GM18526 (cell line): ENCODE measurements around the gene DUSP28.

Source experiments
- POLR2A ChIP-seq: IDR thresholded peaks from 3 replicates; pipeline ENCODE4 v1.6.1; 2011; ENCODE audit not compliant: insufficient read length; ENCODE audit errors: extremely low read depth

DUSP28 gene

GRCh38 chr2:240575101-240575965, 15.2 kb downstream of the DUSP28 start:
- TF ChIP-seq POLR2A: no peak

- TF ChIP-seq POLR2A: no peak
Observed at GRCh38 chr2:240576036-240576435, 15.9 kb downstream of the DUSP28 start.

GRCh38 chr2:240576436-240577205, 16.5 kb downstream of the DUSP28 start:
- TF ChIP-seq POLR2A: no peak

- no peak for TF ChIP-seq POLR2A
Observed at GRCh38 chr2:240577281-240578109, 17.3 kb downstream of the DUSP28 start.

- no peak for TF ChIP-seq POLR2A
Observed at GRCh38 chr2:240578110-240578450, 17.9 kb downstream of the DUSP28 start.

GRCh38 chr2:240578488-240578887, 18.3 kb downstream of the DUSP28 start:
- no peak for TF ChIP-seq POLR2A

GRCh38 chr2:240579071-240579762, 19.1 kb downstream of the DUSP28 start:
- no peak for TF ChIP-seq POLR2A

GRCh38 chr2:240579771-240580614, 19.8 kb downstream of the DUSP28 start:
- no peak for TF ChIP-seq POLR2A

GRCh38 chr2:240581811-240582210, 21.7 kb downstream of the DUSP28 start:
- TF ChIP-seq POLR2A: no peak

- TF ChIP-seq POLR2A: no peak
Observed at GRCh38 chr2:240582781-240583180, 22.6 kb downstream of the DUSP28 start.

- no peak for TF ChIP-seq POLR2A
Observed at GRCh38 chr2:240583774-240584173, 23.6 kb downstream of the DUSP28 start.

GRCh38 chr2:240584486-240585031, 24.4 kb downstream of the DUSP28 start:
- TF ChIP-seq POLR2A: peak; percentile 79

- TF ChIP-seq POLR2A: no peak
Observed at GRCh38 chr2:240585101-240585500, 24.9 kb downstream of the DUSP28 start.

- TF ChIP-seq POLR2A: no peak
Observed at GRCh38 chr2:240585681-240586197, 25.6 kb downstream of the DUSP28 start.
